Stimulated activated CD4-positive, alpha-beta T cell treated with anti-CD3 and anti-CD28 coated beads, TNF-alpha, amount 100 ng/mL, for 1 hour (primary cell): Measurements from ENCODE around the gene CD200.

Experiments used
- DNase-seq, 3 donors: peaks; one replicate each; pipeline ENCODE4 v3.0.0-alpha.2; 2020; ENCODE audit warnings: low read depth in 3 of 3, low spot score in 1 of 3

CD200 gene, protein sequence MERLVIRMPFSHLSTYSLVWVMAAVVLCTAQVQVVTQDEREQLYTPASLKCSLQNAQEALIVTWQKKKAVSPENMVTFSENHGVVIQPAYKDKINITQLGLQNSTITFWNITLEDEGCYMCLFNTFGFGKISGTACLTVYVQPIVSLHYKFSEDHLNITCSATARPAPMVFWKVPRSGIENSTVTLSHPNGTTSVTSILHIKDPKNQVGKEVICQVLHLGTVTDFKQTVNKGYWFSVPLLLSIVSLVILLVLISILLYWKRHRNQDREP

DNA sequence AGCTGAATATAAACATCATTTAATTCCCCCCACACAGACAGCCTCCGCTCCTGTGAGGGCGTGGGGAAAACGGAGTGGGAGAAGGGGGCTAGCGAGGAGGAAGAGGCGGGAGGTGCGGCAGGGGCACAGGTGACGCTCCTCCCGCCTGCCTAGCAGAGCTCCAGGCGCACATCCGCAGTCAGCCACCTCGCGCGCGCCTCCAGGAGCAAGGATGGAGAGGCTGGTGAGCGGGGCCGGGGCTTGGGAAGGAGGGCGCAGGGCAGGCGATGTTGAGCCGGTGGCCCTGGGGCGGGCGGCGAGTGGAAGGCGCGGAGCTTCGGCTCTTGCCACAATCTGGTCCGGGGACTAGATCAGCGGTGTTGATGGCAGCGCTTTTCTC, at the start of gene CD200:
TSS of gene CD200 (plus strand) at position 155 of the 379 bp plus-strand sequence. CDS start at position 212, 57 bp downstream.
- peak in 2 of 3 donors; percentile 15 to 41 for DNase-seq

DNA sequence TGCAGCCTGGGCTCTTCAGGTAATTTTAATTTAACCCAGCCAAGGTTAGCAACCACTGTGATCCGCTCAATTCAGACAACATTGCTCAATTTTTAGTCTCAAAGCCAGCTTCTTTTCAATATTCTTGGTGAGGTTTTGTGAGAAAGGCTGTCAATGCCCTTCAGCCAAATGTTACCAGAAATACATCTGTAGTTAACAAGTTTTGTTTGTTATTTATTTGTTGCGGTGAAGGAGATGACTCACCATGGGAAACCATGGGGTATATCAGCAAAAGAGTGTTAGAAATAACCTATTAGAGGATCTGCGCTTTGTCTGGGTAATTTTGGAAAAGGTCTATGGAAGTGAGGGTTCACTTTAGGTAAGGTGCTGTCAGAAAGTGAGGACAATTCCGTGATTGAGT, 43.9 kb upstream of the CD200 start:
- no peak for DNase-seq

GRCh38 chr3:112293368-112294321, 39.3 kb upstream of the CD200 start, which contains the start of gene SLC9C1:
Gene SLC9C1 (minus strand): TSS chr3:112294216. CDS start chr3:112286791, 7,425 bp downstream.
- DNase-seq, result no peak

DNA sequence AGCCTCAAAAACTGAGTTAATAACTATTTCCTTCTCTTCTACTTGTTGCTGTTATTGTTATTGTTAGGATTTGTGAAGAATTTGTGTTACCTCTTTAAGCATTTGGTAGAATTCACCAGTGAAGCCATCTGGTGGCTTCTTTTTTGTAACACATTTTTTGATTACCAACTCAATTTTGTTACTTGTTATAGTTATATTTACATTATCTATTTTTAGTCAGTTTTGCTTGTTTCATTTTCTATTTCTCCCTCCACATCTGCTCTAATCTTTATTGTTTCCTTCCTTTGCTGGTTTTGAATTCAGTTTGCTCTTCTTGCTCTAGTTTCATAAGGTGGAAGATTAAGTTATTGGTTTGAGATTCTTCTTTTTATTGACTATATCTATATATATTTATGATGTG, 35.2 kb upstream of the CD200 start:
- DNase-seq, result no peak

DNA sequence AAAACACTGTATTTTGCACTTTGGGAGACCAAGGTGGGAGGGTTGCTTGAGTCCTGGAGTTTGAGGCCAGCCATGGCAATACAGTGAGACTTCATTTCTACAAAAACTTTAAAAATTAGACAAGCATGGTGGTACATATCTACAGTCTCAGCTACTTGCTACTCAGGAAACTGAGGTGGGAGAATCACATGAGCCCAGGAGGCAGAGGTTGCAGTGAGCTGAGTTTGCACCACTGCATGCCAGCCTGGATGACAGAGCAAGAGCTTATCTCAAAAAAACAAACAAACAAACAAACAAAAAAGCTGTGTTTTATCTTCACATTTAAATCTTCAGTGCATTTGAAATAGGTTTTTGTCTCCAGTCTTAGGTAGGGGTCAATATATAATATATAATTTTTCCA, 34.2 kb upstream of the CD200 start:
- DNase-seq, result no peak

DNA sequence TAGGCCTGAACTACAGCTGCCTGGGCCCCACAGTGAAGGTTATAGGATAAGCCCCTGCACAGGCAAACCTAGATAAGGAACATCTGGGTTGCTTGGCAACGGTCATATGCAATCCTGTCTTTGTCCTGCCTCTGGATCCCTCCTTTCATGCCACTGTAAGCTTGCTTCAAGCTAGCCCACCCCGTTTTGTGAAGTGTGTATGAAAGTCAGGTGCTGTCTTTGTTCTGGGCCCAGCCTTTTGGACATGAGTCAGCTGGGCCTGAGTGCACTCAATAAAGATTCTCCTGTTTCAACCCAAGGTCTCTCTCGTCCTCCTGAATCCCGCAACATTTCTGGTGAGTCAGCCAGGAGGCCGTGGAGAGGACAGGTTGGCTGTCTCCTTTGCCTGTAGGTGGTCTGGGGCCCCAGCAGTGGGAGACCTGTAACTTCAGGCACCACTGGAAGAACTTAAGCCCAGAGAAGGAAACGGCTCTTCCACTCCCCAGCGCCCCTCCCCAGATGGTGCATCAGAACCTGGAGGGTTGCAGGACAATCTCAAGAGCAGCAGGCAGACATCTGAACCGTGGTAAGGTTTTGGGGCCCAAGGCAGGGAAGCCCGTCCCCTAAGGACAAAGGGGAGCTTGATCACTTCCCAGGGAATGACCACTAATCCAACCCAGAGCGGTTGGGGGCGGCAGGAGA, 30.7 kb upstream of the CD200 start:
- no peak for DNase-seq

GRCh38 chr3:112302881-112303763, 29.8 kb upstream of the CD200 start:
- no peak for DNase-seq

DNA sequence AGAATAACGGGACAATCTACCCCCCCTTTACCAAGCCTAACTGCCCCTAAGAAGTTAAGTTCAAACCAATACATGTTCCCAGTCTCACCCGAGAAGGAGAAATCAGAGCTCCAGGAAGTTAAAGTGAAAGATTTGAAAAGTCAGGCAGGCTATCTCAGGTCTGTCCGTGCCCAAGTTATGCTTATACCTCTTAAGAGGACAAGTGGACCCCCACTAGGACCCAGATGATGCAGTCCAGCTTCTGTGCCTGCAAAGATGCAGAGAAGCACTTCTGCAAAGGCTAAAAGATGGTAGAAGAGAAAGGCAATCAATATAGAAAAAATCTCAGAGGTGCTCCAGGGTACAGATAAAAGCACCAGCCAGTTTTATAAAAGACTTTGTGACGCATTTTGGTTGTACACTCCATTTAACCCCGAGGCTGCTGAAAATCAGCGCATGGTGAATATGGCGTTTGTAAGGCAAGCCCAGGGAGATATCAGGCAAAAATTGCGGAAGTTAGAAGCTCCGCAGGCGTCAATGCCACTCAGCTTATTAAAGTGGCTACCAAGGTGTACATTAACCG, 29.1 kb upstream of the CD200 start:
- DNase-seq, result no peak

- no peak for DNase-seq
Measured at GRCh38 chr3:112304611-112305010, 28.3 kb upstream of the CD200 start.

GRCh38 chr3:112306825-112307224, 26.1 kb upstream of the CD200 start:
- DNase-seq, result no peak

- no peak for DNase-seq
Measured at GRCh38 chr3:112307557-112307956, 25.4 kb upstream of the CD200 start.

DNA sequence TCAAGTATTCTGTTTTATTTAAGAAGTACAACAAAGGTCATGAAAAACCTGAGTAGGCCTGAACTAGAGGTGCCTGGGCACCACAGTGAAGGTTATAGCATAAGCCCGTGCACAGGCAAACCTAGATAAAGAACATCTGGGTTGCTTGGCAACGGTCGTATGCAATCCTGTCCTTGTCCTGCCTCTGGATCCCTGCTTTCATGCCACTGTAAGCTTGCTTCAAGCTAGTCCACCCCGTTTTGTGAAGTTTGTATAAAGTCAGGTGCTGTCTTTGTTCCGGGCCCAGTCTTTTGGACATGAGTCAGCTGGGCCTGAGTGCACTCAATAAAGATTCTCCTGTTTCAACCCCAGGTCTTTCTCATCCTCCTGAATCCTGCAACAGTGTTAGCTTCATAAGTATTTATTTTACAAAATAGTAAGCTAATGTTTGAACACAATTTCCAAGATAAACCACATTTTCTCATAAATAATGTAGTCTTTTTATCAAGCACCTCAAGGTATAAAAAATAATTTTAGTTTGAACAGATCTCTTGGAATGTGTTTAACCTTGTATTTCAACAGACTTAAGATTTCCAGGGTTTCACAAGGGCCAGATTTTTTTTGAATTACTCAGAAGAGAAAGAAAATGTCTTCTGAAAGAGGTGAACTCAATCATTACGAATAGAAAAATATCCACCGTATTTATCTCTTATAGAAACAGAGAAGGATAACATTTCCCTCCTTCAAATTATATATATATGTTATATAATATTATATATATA, 24.6 kb upstream of the CD200 start:
- DNase-seq, result no peak

GRCh38 chr3:112314649-112315048, 18.3 kb upstream of the CD200 start:
- DNase-seq, result no peak

- DNase-seq, result no peak
Measured at GRCh38 chr3:112315791-112316190, 17.2 kb upstream of the CD200 start.

- no peak for DNase-seq
Measured at GRCh38 chr3:112319516-112320276, 13.3 kb upstream of the CD200 start.

DNA sequence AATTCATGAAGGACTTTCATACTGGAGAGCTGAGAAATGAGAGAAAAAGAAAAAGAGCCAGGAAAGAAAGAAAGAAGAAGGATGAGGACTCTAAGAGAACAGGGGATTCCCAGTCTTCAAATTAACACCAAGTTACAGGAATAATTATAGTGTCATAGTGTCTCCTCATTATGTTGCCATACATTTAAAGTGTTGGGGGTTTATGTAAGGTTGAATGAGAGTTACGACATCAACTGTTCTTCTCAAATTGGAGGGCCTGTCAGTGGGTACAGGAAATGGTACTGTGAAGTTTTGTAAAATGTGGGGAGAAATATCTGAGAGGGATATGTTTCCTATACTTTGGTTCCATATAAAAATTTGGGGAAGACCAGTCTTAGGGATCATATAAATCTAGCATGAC, 12.3 kb upstream of the CD200 start:
- no peak for DNase-seq

DNA sequence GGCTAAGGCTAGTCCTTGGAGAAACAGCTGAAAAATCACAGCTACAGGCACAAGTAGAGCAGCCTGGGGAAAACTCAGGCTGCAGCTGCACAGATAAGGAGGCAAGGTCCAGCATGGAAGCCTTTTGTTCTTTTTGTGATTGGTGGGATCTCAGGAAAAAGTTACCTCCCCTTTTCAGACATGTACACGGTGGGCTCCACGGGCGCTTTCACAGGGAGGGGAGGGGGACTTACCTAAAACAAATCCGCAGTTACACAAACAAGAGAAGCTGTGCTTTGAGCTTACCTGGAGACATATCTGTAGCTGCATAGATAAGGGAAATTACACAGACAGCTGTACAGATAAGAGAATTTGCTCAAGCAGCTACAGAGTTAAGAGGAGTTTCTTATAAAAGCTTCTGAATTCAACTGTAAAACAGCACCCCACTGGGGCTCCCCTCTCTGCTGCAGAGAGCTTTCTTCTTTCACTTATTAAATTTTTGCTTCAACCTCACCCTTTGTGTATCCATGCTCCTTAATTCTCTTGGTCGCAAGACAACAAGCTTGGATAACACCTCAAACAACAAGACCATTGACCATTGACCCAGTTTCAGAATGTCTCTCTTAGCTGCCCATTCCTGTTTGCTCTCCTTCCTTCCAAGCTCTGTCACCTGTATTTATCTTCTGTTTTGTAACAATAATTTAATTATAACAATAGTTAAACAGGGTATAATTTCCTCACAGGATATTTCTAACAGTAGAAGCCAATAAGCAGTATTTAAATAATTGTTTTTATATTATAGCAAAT, 10.9 kb upstream of the CD200 start:
- DNase-seq, result no peak

DNA sequence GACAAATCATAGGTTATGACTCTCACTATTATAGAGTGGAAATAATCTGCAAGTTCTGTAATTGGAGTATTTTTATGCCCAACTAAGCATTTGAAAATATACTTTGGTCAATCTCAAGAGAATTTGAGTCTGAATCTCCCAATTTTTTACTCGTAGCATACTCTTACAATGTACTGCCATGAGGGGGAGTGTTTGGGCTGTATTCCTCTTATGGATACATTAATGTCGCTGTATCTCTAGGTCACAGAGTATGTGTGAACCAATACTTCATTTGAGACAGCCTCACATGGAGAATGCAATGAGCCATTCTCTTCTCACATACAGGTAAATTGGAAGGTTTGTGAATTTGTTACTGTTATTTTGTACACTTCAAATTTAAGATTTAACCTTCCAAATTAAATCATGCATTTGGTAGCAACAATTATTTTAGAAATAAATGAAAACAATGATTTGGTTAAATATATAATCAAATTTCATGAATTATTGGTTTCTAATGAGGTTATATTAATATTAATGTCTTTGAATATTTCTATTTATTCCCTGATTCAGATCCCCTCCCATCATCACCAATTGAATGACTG, 5.5 kb upstream of the CD200 start:
- DNase-seq, result no peak
